Neural crest cell (in vitro differentiated cells): ENCODE data around the gene HNRNPM. TPM values are rescaled to one million over a fixed set of nuclear protein-coding genes. Genes with fewer than 3 reads are reported as not detected.

ENCODE experiments used
- DNase-seq: peaks from one replicate; pipeline ENCODE4 v3.0.0; 2021; ENCODE audit warnings: low read depth, mixed read lengths, low spot score
- H3K27ac Mint-ChIP-seq: one replicate; pipeline ENCODE4 v1.8.0; 2021; ENCODE audit warnings: mild to moderate bottlenecking, mixed read lengths; ENCODE audit not compliant: unreplicated experiment
- H3K27me3 Mint-ChIP-seq: 2 replicates; pipeline ENCODE4 v1.8.0; 2021; ENCODE audit warnings: low read depth, mild to moderate bottlenecking, mixed read lengths
- H3K36me3 Mint-ChIP-seq: 2 replicates; pipeline ENCODE4 v1.8.0; 2021; ENCODE audit warnings: low read depth, mild to moderate bottlenecking, mixed read lengths
- H3K4me1 Mint-ChIP-seq: 2 replicates; pipeline ENCODE4 v1.8.0; 2021; ENCODE audit warnings: mixed read lengths
- H3K4me3 Mint-ChIP-seq: one replicate; pipeline ENCODE4 v1.8.0; 2021; ENCODE audit warnings: mild to moderate bottlenecking, mixed read lengths
- H3K9me3 Mint-ChIP-seq: 2 replicates; pipeline ENCODE4 v1.8.0; 2021; ENCODE audit warnings: mixed read lengths
- CTCF ChIP-seq: fragments of 200-600 bp; sonication (generic); conservative IDR thresholded peaks from 2 replicates; pipeline ENCODE4 v1.5.0; 2021; ENCODE audit warnings: antibody characterized with exemption, mild to moderate bottlenecking
- total RNA-seq: library from RNA; stranded (reverse); gene quantifications from 2 replicates; pipeline ENCODE4 v1.2.1, GENCODE V29; 2021

Gene HNRNPM
- total RNA-seq, 1 donor from 2014 or later = 493 TPM

DNA sequence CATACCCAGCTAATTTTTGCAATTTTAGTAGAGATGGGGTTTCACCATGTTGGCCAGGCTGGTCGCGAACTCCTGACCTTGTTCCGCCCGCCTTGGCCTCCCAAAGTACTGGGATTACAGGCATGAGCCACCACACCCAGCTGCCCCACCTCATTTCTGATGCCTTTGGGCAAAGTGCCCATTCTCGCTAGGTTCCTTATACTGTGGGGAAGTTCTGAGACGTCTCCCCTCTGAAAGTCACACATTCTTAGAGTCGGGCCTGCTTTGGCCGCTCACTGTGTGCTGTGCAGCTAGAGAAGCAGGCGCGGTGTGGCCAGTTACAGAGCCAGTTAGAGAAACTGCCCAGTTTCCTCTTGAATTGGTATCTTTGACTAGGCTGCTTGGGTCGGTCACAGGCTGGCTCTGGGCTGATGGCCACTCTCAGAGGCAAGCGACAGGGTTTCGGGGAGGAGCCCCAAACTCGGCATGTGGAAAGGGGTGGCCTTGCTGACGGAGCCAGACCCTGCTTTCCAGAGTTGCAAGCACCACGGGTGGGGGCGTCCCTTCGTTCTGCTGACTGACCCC, 39.6 kb downstream of the HNRNPM start:
- no peak for DNase-seq
- Mint-ChIP-seq H3K4me1 (peaks cover 34% of the 10 kb centered on the region), H3K27ac (no peak overlapping the region), H3K27me3 (peaks cover 5% of the 10 kb centered on the region), H3K36me3 (peaks cover 37% of the 10 kb centered on the region), H3K4me3 (no peak overlapping the region), H3K9me3 (no peaks in the 10 kb centered on the region)
- TF ChIP-seq CTCF = no peak

DNA sequence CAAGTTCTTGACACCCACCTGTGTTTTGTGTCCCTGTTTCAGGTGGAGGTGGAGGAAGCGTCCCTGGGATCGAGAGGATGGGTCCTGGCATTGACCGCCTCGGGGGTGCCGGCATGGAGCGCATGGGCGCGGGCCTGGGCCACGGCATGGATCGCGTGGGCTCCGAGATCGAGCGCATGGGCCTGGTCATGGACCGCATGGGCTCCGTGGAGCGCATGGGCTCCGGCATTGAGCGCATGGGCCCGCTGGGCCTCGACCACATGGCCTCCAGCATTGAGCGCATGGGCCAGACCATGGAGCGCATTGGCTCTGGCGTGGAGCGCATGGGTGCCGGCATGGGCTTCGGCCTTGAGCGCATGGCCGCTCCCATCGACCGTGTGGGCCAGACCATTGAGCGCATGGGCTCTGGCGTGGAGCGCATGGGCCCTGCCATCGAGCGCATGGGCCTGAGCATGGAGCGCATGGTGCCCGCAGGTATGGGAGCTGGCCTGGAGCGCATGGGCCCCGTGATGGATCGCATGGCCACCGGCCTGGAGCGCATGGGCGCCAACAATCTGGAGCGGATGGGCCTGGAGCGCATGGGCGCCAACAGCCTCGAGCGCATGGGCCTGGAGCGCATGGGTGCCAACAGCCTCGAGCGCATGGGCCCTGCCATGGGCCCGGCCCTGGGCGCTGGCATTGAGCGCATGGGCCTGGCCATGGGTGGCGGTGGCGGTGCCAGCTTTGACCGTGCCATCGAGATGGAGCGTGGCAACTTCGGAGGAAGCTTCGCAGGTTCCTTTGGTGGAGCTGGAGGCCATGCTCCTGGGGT, 41.0 kb downstream of the HNRNPM start:
- no peak for DNase-seq
- H3K36me3 Mint-ChIP-seq = peaks cover 36% of the 10 kb centered on the region
- TF ChIP-seq CTCF = no peak
- H3K4me3 Mint-ChIP-seq = no peak overlapping the region
- H3K9me3 Mint-ChIP-seq = no peaks in the 10 kb centered on the region
- H3K27me3 Mint-ChIP-seq = peaks cover 5% of the 10 kb centered on the region
- H3K4me1 Mint-ChIP-seq = peaks cover 39% of the 10 kb centered on the region
- peak overlapping the region; percentile 89 for H3K27ac Mint-ChIP-seq

DNA sequence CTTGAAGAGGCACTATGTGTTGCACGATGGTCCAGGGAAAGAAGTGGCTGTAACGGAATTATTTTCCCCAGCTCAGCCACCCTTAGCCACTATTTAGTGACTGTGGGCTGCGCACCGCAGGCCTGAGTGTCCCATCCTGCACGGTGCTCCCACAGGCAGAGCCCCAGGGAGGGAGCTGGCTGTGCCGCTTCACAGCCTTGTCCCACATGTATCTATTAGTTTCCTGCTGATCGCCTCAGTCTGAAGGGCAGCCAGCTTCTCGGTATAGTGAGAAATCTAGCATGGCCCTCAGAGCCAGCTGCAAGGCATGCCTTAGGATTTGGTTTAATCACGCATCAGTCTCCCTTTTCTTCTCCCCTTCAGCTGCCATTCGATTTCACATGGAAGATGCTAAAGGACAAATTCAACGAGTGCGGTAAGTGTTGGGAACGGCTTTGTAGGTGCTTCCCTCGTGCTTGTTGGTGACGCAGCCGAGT, 41.9 kb downstream of the HNRNPM start:
- Mint-ChIP-seq H3K27me3 (peaks cover 5% of the 10 kb centered on the region), H3K4me3 (peak overlapping the region; percentile 61), H3K36me3 (peaks cover 34% of the 10 kb centered on the region), H3K27ac (peak overlapping the region; percentile 95), H3K4me1 (peaks cover 42% of the 10 kb centered on the region), H3K9me3 (no peaks in the 10 kb centered on the region)
- no peak for DNase-seq
- TF ChIP-seq CTCF = no peak

- H3K36me3 Mint-ChIP-seq = peaks cover 34% of the 10 kb centered on the region
- peak overlapping the region; percentile 95 for H3K27ac Mint-ChIP-seq
- H3K9me3 Mint-ChIP-seq = no peaks in the 10 kb centered on the region
- H3K4me3 Mint-ChIP-seq = peak overlapping the region; percentile 76
- peaks cover 5% of the 10 kb centered on the region for H3K27me3 Mint-ChIP-seq
- no peak for DNase-seq
- no peak for TF ChIP-seq CTCF
- H3K4me1 Mint-ChIP-seq = peaks cover 40% of the 10 kb centered on the region
Measured at GRCh38 chr19:8487137-8487851, 42.5 kb downstream of the HNRNPM start.

DNA sequence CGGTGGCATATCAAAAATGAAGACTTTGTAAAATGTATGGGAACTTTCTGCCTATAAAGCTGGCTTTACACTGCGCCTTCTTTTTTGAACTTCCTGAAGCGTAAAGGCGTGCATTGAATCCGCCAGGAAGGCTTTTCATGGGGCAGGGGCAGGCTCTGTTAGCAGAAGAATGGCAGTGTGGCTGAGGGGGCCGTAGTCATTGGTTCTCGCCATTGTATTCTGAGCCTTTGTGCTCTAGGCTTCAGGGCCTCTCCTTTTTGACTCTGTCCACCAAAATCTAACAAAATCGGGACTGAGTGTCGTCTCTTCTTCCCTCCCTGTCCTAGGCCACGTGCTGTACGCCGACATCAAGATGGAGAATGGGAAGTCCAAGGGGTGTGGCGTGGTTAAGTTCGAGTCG, 43.6 kb downstream of the HNRNPM start:
- Mint-ChIP-seq H3K4me3 (peak overlapping the region; percentile 76), H3K36me3 (peaks cover 30% of the 10 kb centered on the region), H3K4me1 (peaks cover 39% of the 10 kb centered on the region), H3K9me3 (no peaks in the 10 kb centered on the region), H3K27me3 (peaks cover 5% of the 10 kb centered on the region), H3K27ac (peak overlapping the region; percentile 95)
- no peak for TF ChIP-seq CTCF
- peak; percentile 21 for DNase-seq
